ENCODE data around the gene UBE2Z. TPM values are rescaled to one million over a fixed set of nuclear protein-coding genes. Genes with fewer than 3 reads are reported as not detected.

The UBE2Z gene
- total RNA-seq, 1 donor from 2014 or later: 65.0 TPM

GRCh38 chr17:48970224-48970623 lies 62.0 kb downstream of the UBE2Z start:
- ATAC-seq (no peak), DNase-seq (no peak)
- TF ChIP-seq CTCF (IDR thresholded peaks at IDR 0.05): no peak
- no peaks in the 10 kb centered on the region for H3K4me1 ChIP-seq
- H3K27me3 ChIP-seq (ENCODE audit: low read depth): peaks cover 32% of the 10 kb centered on the region
- H3K36me3 ChIP-seq: no peaks in the 10 kb centered on the region
- intact Hi-C loops (cut with DNase I): no loop called here
- no peak overlapping the region for H3K4me3 ChIP-seq
- H3K27ac ChIP-seq: no peak overlapping the region
- H3K9me3 ChIP-seq: no peaks in the 10 kb centered on the region

GRCh38 chr17:48970865-48971687 lies 62.9 kb downstream of the UBE2Z start:
- TF ChIP-seq CTCF (IDR thresholded peaks at IDR 0.05): no peak
- ATAC-seq (no peak), DNase-seq (no peak)
- Histone ChIP-seq H3K9me3 (no peaks in the 10 kb centered on the region), H3K36me3 (no peaks in the 10 kb centered on the region), H3K4me3 (no peak overlapping the region), H3K27me3 (ENCODE audit: low read depth) (peaks cover 32% of the 10 kb centered on the region), H3K27ac (no peak overlapping the region), H3K4me1 (no peaks in the 10 kb centered on the region)
- intact Hi-C loops (cut with DNase I): no loop called here

GRCh38 chr17:48972749-48973097 lies 64.5 kb downstream of the UBE2Z start:
- ATAC-seq: no peak
- intact Hi-C loops (cut with DNase I): no loop called here
- Histone ChIP-seq H3K27me3 (ENCODE audit: low read depth) (peaks cover 32% of the 10 kb centered on the region), H3K4me1 (no peaks in the 10 kb centered on the region), H3K9me3 (no peaks in the 10 kb centered on the region), H3K4me3 (no peak overlapping the region), H3K36me3 (no peaks in the 10 kb centered on the region), H3K27ac (no peak overlapping the region)
- no peak for TF ChIP-seq CTCF (IDR thresholded peaks at IDR 0.05)
- no peak for DNase-seq

- intact Hi-C loops (cut with DNase I): no loop called here
- ATAC-seq (no peak), DNase-seq (no peak)
- H3K36me3 ChIP-seq: no peaks in the 10 kb centered on the region
- H3K9me3 ChIP-seq: no peaks in the 10 kb centered on the region
- no peak overlapping the region for H3K27ac ChIP-seq
- H3K27me3 ChIP-seq (ENCODE audit: low read depth): peaks cover 32% of the 10 kb centered on the region
- H3K4me3 ChIP-seq: no peak overlapping the region
- TF ChIP-seq CTCF (IDR thresholded peaks at IDR 0.05): no peak
- H3K4me1 ChIP-seq: no peaks in the 10 kb centered on the region
Observed at GRCh38 chr17:48973806-48974205, 65.6 kb downstream of the UBE2Z start.

Other genes with a start within 250 kb of the UBE2Z start
- not detected for gene PRAC1, start 185.9 kb upstream of the UBE2Z start, total RNA-seq
- not detected for gene PRAC2, start 185.2 kb upstream of the UBE2Z start, total RNA-seq
- not detected for gene HOXB13, start 179.7 kb upstream of the UBE2Z start, total RNA-seq
- 2.7 TPM for gene TTLL6, start 91.2 kb upstream of the UBE2Z start, total RNA-seq
- gene CALCOCO2, start 77.4 kb upstream of the UBE2Z start, total RNA-seq: 174 TPM
- 42.6 TPM for gene ATP5MC1, start 15.6 kb upstream of the UBE2Z start, total RNA-seq
- gene SNF8, start 36.4 kb downstream of the UBE2Z start, total RNA-seq: 76.9 TPM
- not detected for gene GIP, start 60.2 kb downstream of the UBE2Z start, total RNA-seq
- gene IGF2BP1, start 89.0 kb downstream of the UBE2Z start, total RNA-seq: not detected
- 0.15 TPM for gene B4GALNT2, start 224.4 kb downstream of the UBE2Z start, total RNA-seq